Measurements from ENCODE around the gene TMIE. TPM values are rescaled to one million over a fixed set of nuclear protein-coding genes. Genes with fewer than 3 reads are reported as not detected.

The TMIE gene
- total and polyA plus RNA-seq, 2 of the 4 experiments (the other 2 are of a cell fraction): 0.12 TPM; not detected in 1

DNA sequence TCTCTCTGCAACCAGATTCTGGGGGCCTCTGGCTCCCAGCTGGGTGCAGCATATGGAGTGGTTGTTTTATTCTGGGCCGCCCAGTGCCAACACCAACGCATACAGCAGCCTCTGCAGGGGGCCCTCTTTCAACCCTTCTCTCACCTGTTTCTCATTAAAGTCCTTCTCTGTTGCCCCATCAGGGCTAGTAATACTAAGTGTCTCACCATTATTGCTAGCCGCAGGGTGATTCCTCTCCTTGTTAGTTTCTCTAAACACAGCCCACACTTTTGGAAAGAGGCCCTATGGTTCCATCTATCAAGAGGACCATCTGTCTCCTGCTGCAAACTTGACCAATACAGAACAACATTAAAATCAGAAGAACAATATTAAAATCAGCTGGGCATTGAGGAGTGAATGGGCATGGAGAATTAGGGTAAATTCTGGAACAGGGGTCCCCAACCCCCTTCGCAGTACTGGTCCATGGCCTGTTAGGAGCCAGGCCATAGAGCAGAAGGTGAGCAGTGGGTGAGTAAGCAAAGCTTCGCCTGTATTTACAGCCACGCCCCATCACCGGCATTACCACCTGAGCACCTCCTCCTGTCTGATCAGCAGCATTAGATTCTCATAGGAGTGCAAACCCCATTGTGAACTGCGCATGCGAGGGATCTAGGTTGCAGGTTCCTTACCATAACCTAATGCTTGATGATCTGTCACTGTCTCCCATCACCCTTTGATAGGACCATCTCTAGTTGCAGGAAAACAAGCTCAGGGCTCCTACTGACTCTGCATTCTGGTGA lies 44.2 kb upstream of the TMIE start:
- no peak overlapping the region for H3K9ac ChIP-seq (ENCODE audit: low read depth, low read length)
- H3K27ac ChIP-seq (ENCODE audit: insufficient read depth, low read length): no peak overlapping the region
- no peak overlapping the region for H3K56ac ChIP-seq (ENCODE audit: extremely low read depth, insufficient read depth, low read length)
- intact Hi-C loops (cut with micrococcal nuclease): no loop called here
- H3K4me3 ChIP-seq (ENCODE audit: insufficient read depth, low read depth, low read length): no peak overlapping the region
- in situ Hi-C loops (cut with MboI; ENCODE audit: low sequenced_read_pairs): no loop called here
- dilution Hi-C loops (cut with HindIII; ENCODE audit: low sequenced_read_pairs, unreplicated experiment): no loop called here
- H3K4ac ChIP-seq (ENCODE audit: low read depth, low read length): no peak overlapping the region
- no peak overlapping the region for H2BK20ac ChIP-seq (ENCODE audit: low read depth, low read length)
- CTCF ChIA-PET: no interaction called here
- H4K20me1 ChIP-seq (ENCODE audit: insufficient read depth, low read length): no peaks in the 10 kb centered on the region
- ATAC-seq (ENCODE audit: low read depth) (no peak), DNase-seq (no peak)
- no peak for TF ChIP-seq RCOR1 (IDR thresholded peaks at IDR 0.05; ENCODE audit: insufficient replicate concordance, low read length)
- TF ChIP-seq MXI1 (IDR thresholded peaks at IDR 0.05; ENCODE audit: borderline replicate concordance, low read depth, low read length): no peak
- TF ChIP-seq POLR2A (IDR thresholded peaks at IDR 0.05; ENCODE audit: low read depth, low read length): no peak
- TF ChIP-seq MAFK (IDR thresholded peaks at IDR 0.05; ENCODE audit: low read depth, low read length): no peak
- no peak for TF ChIP-seq BHLHE40 (IDR thresholded peaks at IDR 0.05; ENCODE audit: low read depth, low read length)
- no peak for TF ChIP-seq NFE2L2 (IDR thresholded peaks at IDR 0.05; ENCODE audit: low read depth, low read length)
- no peak for TF ChIP-seq CEBPB (IDR thresholded peaks at IDR 0.05; ENCODE audit: low read depth, low read length)
- no peak for TF ChIP-seq FOS (IDR thresholded peaks at IDR 0.05; ENCODE audit: low read depth, low read length)
- TF ChIP-seq, protein P1, sequence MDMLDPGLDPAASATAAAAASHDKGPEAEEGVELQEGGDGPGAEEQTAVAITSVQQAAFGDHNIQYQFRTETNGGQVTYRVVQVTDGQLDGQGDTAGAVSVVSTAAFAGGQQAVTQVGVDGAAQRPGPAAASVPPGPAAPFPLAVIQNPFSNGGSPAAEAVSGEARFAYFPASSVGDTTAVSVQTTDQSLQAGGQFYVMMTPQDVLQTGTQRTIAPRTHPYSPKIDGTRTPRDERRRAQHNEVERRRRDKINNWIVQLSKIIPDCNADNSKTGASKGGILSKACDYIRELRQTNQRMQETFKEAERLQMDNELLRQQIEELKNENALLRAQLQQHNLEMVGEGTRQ (IDR thresholded peaks at IDR 0.05; ENCODE audit: low read depth, low read length): no peak
- TF ChIP-seq, protein P2, sequence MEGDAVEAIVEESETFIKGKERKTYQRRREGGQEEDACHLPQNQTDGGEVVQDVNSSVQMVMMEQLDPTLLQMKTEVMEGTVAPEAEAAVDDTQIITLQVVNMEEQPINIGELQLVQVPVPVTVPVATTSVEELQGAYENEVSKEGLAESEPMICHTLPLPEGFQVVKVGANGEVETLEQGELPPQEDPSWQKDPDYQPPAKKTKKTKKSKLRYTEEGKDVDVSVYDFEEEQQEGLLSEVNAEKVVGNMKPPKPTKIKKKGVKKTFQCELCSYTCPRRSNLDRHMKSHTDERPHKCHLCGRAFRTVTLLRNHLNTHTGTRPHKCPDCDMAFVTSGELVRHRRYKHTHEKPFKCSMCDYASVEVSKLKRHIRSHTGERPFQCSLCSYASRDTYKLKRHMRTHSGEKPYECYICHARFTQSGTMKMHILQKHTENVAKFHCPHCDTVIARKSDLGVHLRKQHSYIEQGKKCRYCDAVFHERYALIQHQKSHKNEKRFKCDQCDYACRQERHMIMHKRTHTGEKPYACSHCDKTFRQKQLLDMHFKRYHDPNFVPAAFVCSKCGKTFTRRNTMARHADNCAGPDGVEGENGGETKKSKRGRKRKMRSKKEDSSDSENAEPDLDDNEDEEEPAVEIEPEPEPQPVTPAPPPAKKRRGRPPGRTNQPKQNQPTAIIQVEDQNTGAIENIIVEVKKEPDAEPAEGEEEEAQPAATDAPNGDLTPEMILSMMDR (conservative IDR thresholded peaks at IDR 0.05; ENCODE audit: low read depth, low read length): no peak
- TF ChIP-seq, protein P3, sequence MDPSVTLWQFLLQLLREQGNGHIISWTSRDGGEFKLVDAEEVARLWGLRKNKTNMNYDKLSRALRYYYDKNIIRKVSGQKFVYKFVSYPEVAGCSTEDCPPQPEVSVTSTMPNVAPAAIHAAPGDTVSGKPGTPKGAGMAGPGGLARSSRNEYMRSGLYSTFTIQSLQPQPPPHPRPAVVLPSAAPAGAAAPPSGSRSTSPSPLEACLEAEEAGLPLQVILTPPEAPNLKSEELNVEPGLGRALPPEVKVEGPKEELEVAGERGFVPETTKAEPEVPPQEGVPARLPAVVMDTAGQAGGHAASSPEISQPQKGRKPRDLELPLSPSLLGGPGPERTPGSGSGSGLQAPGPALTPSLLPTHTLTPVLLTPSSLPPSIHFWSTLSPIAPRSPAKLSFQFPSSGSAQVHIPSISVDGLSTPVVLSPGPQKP (IDR thresholded peaks at IDR 0.05; ENCODE audit: borderline replicate concordance, low read depth, low read length): no peak
- peaks cover 2% of the 10 kb centered on the region for H3K27me3 ChIP-seq (ENCODE audit: control insufficient read depth, insufficient read depth, low read length)
- no peaks in the 10 kb centered on the region for H3K36me3 ChIP-seq (ENCODE audit: control insufficient read depth, insufficient read depth, low read length)
- no peak overlapping the region for H2BK15ac ChIP-seq (ENCODE audit: low read depth, low read length)
- no peak overlapping the region for H2AFZ ChIP-seq (replicated peaks; ENCODE audit: low read length, poor library complexity)
- H3K18ac ChIP-seq (ENCODE audit: low read depth, low read length): no peak overlapping the region
- H3K9me1 ChIP-seq (ENCODE audit: insufficient read depth, low read length): no peaks in the 10 kb centered on the region
- no peak overlapping the region for H2AK5ac ChIP-seq (ENCODE audit: low read depth, low read length)
- WGBS, 2 experiments (ENCODE audit: extremely low coverage in 2 of 2, insufficient read length in 1 of 2): 80% methylated on average over 2 of the region's 9 CpGs; no CpG with 5 or more reads in 1 of the 2 experiments
- no peak overlapping the region for H2BK120ac ChIP-seq (ENCODE audit: low read depth, low read length)
- H3K4me1 ChIP-seq (ENCODE audit: control insufficient read depth, insufficient read depth, low read length): peaks cover 11% of the 10 kb centered on the region
- no peak overlapping the region for H2AK9ac ChIP-seq (replicated peaks; ENCODE audit: low read depth, low read length, poor library complexity)
- no peak overlapping the region for H3K23ac ChIP-seq (ENCODE audit: low read depth, low read length)
- H3K14ac ChIP-seq (replicated peaks; ENCODE audit: low read depth, low read length): no peak overlapping the region
- no TSS peak for BruUV-seq (replicated peaks)
- H2BK5ac ChIP-seq (ENCODE audit: low read depth, low read length, poor library complexity, severe bottlenecking): no peak overlapping the region
- H4K8ac ChIP-seq (ENCODE audit: low read depth in 2 of 2, low read length in 2 of 2): no peak overlapping the region
- H3K4me2 ChIP-seq (ENCODE audit: low read depth, low read length): no peak overlapping the region
- H3K79me1 ChIP-seq (ENCODE audit: low read depth in 1 of 2, low read length in 2 of 2): no peaks in the 10 kb centered on the region
- no peak overlapping the region for H4K5ac ChIP-seq (ENCODE audit: low read depth, low read length)
- H4K91ac ChIP-seq (ENCODE audit: insufficient read depth, low read depth, low read length): no peak overlapping the region
- POLR2A ChIA-PET (ENCODE audit: unreplicated experiment): no interaction called here
- peaks cover 3% of the 10 kb centered on the region; the same call in 1 of the 2 replicates for H3K9me3 ChIP-seq (ENCODE audit: control insufficient read depth, insufficient read depth, low read length)

Data from IMR-90 (cell line).